ENCODE results near the gene CTR9. TPM values are rescaled to one million over a fixed set of nuclear protein-coding genes. Genes with fewer than 3 reads are reported as not detected.

Gene CTR9
- total and polyA plus RNA-seq, 8 donors = 33.8 to 64.6 (median 58.4) TPM

DNA sequence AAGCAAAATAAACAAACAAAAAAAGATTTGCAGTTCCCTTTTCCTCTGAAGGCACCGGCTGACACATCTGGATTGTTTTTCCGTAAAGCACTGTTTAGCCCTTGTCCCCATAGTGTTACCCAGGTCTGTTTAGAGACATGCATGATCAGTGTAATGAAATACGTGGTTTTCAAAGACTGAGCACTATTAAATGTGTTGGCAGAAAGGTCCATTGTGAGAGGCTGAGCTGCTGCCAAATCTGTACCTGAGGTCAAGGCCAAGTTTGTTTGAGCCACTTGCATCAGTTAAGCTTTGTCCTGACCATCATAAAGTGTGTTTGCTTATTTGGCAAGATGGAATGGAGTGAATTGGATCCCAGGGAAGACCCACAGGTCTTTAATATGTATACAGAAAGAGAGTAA lies 26.3 kb downstream of the CTR9 start:
- Histone ChIP-seq H3K27ac (peak overlapping the region in 1 of 2 donors; percentile 21), H3K36me3 (peaks cover 0 to 7% of the 10 kb centered on the region in 2 donors), H3K27me3 (no peaks in the 10 kb centered on the region), H3K4me1 (peaks cover 0 to 10% of the 10 kb centered on the region in 2 donors), H3K9me3 (no peaks in the 10 kb centered on the region), H3K4me3 (no peak overlapping the region)
- ATAC-seq (no peak), DNase-seq (no peak)
- TF ChIP-seq, protein P1, sequence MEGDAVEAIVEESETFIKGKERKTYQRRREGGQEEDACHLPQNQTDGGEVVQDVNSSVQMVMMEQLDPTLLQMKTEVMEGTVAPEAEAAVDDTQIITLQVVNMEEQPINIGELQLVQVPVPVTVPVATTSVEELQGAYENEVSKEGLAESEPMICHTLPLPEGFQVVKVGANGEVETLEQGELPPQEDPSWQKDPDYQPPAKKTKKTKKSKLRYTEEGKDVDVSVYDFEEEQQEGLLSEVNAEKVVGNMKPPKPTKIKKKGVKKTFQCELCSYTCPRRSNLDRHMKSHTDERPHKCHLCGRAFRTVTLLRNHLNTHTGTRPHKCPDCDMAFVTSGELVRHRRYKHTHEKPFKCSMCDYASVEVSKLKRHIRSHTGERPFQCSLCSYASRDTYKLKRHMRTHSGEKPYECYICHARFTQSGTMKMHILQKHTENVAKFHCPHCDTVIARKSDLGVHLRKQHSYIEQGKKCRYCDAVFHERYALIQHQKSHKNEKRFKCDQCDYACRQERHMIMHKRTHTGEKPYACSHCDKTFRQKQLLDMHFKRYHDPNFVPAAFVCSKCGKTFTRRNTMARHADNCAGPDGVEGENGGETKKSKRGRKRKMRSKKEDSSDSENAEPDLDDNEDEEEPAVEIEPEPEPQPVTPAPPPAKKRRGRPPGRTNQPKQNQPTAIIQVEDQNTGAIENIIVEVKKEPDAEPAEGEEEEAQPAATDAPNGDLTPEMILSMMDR (IDR thresholded peaks at IDR 0.05) = no peak
- intact Hi-C loops (cut with DNase I) = no loop called here

DNA sequence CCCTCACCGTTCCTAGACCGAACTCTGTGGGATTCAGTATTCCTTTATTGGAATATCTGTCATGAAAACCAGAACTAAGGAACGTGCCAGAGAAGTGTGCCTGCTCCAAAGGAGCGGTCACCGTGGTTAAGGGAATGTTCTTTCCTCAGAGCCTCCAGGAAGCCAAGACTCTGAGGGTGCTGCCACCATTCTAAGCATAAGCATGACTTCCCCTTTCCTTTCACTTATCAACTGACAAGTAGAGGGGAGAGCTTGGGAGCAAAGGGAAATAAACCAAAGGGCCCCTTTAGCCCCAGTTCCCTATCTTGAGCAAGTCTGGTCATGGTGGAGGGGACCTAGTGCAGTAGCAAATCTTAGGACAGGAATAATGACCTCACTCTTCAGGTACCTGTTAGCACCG lies 26.8 kb downstream of the CTR9 start:
- no peaks in the 10 kb centered on the region for H3K27me3 ChIP-seq
- H3K4me1 ChIP-seq = peaks cover 0 to 10% of the 10 kb centered on the region in 2 donors
- H3K36me3 ChIP-seq = peaks cover 0 to 7% of the 10 kb centered on the region in 2 donors
- intact Hi-C loops (cut with DNase I) = no loop called here
- no peaks in the 10 kb centered on the region for H3K9me3 ChIP-seq
- TF ChIP-seq, protein P1 (IDR thresholded peaks at IDR 0.05) = no peak
- no peak overlapping the region for H3K4me3 ChIP-seq
- DNase-seq (no peak), ATAC-seq (peak; percentile 33)
- H3K27ac ChIP-seq = peak overlapping the region; percentile 21 to 40

DNA sequence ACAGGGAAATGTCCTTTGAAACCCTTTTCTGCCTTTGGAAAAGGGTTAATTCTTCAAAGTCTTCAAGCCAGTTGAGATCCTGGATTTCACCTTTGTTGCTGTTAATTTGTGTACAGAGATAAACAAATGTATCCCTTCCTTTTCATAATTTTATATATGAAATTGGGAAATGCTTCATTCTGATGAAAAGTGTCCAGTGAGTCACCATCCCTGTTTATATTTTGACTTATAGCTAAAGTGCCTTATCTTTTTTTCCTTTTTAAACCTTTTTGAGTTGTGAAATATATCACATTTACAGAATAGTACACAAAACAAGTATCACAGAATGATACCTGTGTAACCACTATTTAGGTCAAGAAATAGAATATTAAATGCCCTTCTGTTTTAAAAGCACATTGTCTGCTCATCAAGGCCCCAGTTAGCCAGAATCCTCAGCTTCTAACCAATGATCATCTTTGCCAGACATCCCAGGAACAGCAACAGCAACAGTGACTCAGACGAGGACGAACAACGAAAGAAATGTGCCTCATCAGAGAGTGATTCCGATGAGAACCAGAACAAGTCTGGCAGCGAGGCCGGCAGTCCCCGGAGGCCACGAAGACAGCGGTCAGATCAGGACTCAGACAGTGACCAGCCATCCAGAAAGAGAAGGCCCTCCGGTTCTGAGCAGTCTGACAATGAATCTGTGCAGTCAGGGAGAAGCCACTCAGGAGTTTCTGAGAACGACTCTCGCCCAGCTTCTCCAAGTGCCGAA lies 27.3 kb downstream of the CTR9 start:
- intact Hi-C loops (cut with DNase I) = no loop called here
- DNase-seq (peak in 1 of 4 donors; percentile 38), ATAC-seq (peak; percentile 52)
- H3K27ac ChIP-seq = peak overlapping the region; percentile 26 to 40
- no peaks in the 10 kb centered on the region for H3K27me3 ChIP-seq
- H3K36me3 ChIP-seq = peaks cover 0 to 7% of the 10 kb centered on the region in 2 donors
- no peak overlapping the region for H3K4me3 ChIP-seq
- H3K4me1 ChIP-seq = peaks cover 0 to 10% of the 10 kb centered on the region in 2 donors
- TF ChIP-seq, protein P1 (IDR thresholded peaks at IDR 0.05) = no peak
- H3K9me3 ChIP-seq = no peaks in the 10 kb centered on the region

DNA sequence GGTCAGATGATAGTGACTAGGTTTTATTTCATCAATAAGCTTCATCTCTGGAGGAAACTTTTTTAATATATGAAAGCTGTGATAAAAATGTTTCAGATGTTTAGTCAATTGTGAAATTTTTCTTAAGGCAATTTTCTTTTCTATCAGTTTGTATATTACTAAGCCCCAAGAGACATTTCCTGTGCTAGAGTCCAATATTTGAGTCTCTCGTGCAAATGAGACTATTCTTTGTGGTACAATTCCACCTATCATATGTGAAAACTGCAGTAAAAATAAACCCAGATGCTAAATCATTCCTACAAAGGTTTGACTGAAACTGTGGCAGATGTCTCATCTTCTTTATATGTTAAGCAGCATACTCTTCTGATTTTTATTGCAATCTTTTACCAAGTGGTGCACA lies 28.0 kb downstream of the CTR9 start:
- DNase-seq (no peak), ATAC-seq (no peak)

DNA sequence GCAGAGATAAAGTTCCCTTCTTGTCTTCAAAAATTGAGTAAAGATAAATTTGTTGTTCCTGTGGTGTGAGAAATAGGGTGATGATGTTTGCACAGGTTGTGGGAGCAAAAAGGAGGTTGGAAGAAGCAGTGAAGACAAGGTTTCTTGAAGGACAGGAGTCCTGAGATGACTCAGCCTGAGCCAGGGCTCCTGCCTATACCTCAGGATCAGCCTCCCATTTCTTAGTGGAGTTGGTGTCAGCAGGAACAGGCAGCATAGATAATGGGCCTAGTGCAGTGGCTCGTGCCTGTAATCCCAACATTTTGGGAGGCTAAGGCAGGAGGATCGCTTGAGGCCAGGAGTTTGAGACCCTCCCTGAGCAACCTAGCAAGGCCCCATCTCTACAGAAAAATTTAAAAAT lies 29.0 kb downstream of the CTR9 start:
- intact Hi-C loops (cut with DNase I) = no loop called here
- Histone ChIP-seq H3K27ac (no peak overlapping the region), H3K27me3 (no peaks in the 10 kb centered on the region), H3K9me3 (no peaks in the 10 kb centered on the region), H3K36me3 (peaks cover 0 to 7% of the 10 kb centered on the region in 2 donors), H3K4me1 (peaks cover 0 to 10% of the 10 kb centered on the region in 2 donors), H3K4me3 (no peak overlapping the region)
- TF ChIP-seq, protein P1 (IDR thresholded peaks at IDR 0.05) = no peak
- DNase-seq (no peak), ATAC-seq (no peak)

More for the DNA sequence above, 28.0 kb downstream of the CTR9 start:
- TF ChIP-seq, protein P1 (IDR thresholded peaks at IDR 0.05) = no peak
- Histone ChIP-seq H3K27me3 (no peaks in the 10 kb centered on the region), H3K9me3 (no peaks in the 10 kb centered on the region), H3K4me3 (no peak overlapping the region), H3K27ac (peak overlapping the region; percentile 26 to 40), H3K36me3 (peaks cover 0 to 7% of the 10 kb centered on the region in 2 donors), H3K4me1 (peaks cover 0 to 10% of the 10 kb centered on the region in 2 donors)
- intact Hi-C loops (cut with DNase I) = no loop called here
